HepG2 (cell line): ENCODE measurements around the gene MAT2A. TPM values are rescaled to one million over a fixed set of nuclear protein-coding genes. Genes with fewer than 3 reads are reported as not detected.

Source experiments
- AHR ChIP-seq: IDR thresholded peaks from 2 replicates; pipeline ENCODE4 v1.6.1; 2018; ENCODE audit warnings: missing genetic modification reagents, missing compliant biosample characterization
- DMAP1 ChIP-seq: IDR thresholded peaks from 2 replicates; pipeline ENCODE4 v1.6.1; 2016
- EEA1 ChIP-seq: sonication (generic); formaldehyde crosslinking; IDR thresholded peaks from 2 replicates; pipeline ENCODE4 v1.5.1; 2020; ENCODE audit warnings: mild to moderate bottlenecking, missing genetic modification reagents, borderline replicate concordance
- FOXO1 ChIP-seq: sonication (generic); formaldehyde crosslinking; IDR thresholded peaks from 2 replicates; pipeline ENCODE4 v1.4.0; 2020; ENCODE audit warnings: missing genetic modification reagents
- HOXA7 ChIP-seq: sonication (generic); formaldehyde crosslinking; IDR thresholded peaks from 2 replicates; pipeline ENCODE4 v1.8.1; 2022; ENCODE audit warnings: mild to moderate bottlenecking, missing genetic modification reagents, moderate library complexity
- MATR3 ChIP-seq: sonication (generic); formaldehyde crosslinking; IDR thresholded peaks from 2 replicates; pipeline ENCODE4 v1.4.0; 2020; ENCODE audit warnings: missing genetic modification reagents
- MIXL1 ChIP-seq: IDR thresholded peaks from 2 replicates; pipeline ENCODE4 v1.6.1; 2016
- NFYB ChIP-seq: sonication (generic); formaldehyde crosslinking; IDR thresholded peaks from 2 replicates; pipeline ENCODE4 v1.4.0; 2020; ENCODE audit warnings: missing genetic modification reagents
- SMAD1 ChIP-seq: sonication (generic); formaldehyde crosslinking; IDR thresholded peaks from 2 replicates; pipeline ENCODE4 v1.4.0; 2020; ENCODE audit warnings: missing genetic modification reagents, low read depth, mild to moderate bottlenecking, borderline replicate concordance
- SMARCC2 ChIP-seq: fragments of 450-650 bp; IDR thresholded peaks from 2 replicates; pipeline ENCODE4 v1.6.1; 2017; ENCODE audit warnings: antibody characterized with exemption, mild to moderate bottlenecking
- TMF1 ChIP-seq: sonication (generic); formaldehyde crosslinking; IDR thresholded peaks from 2 replicates; pipeline ENCODE4 v1.8.1; 2022; ENCODE audit warnings: low read depth, missing genetic modification reagents
- TRIM22 ChIP-seq: fragments of 450-650 bp; IDR thresholded peaks from 2 replicates; pipeline ENCODE4 v1.6.1; 2017
- YEATS4 ChIP-seq: sonication (generic); formaldehyde crosslinking; IDR thresholded peaks from 2 replicates; pipeline ENCODE4 v1.4.0; 2020; ENCODE audit warnings: missing genetic modification reagents, borderline replicate concordance
- YY1 ChIP-seq: IDR thresholded peaks from 2 replicates; pipeline ENCODE4 v1.6.1; 2011; ENCODE audit warnings: low read length, low read depth, moderate library complexity, mild to moderate bottlenecking; ENCODE audit not compliant: insufficient read depth, insufficient replicate concordance
- ZBTB21 ChIP-seq: sonication (generic); formaldehyde crosslinking; IDR thresholded peaks from 2 replicates; pipeline ENCODE4 v1.4.0; 2020; ENCODE audit warnings: missing genetic modification reagents
- ZBTB43 ChIP-seq: sonication (generic); formaldehyde crosslinking; conservative IDR thresholded peaks from 2 replicates; pipeline ENCODE4 v1.4.0; 2020; ENCODE audit warnings: missing genetic modification reagents
- ZNF275 ChIP-seq: sonication (generic); formaldehyde crosslinking; IDR thresholded peaks from 2 replicates; pipeline ENCODE4 v1.8.0; 2022; ENCODE audit warnings: missing genetic modification reagents, mild to moderate bottlenecking, inconsistent platforms, borderline replicate concordance
- ZNF281 ChIP-seq: sonication (generic); formaldehyde crosslinking; IDR thresholded peaks from 2 replicates; pipeline ENCODE4 v1.4.0; 2020; ENCODE audit warnings: missing genetic modification reagents, borderline replicate concordance
- ZNF44 ChIP-seq: sonication (generic); formaldehyde crosslinking; IDR thresholded peaks from 2 replicates; pipeline ENCODE4 v1.5.1; 2020; ENCODE audit warnings: mild to moderate bottlenecking, missing genetic modification reagents
- ZNF441 ChIP-seq: sonication (generic); formaldehyde crosslinking; IDR thresholded peaks from 2 replicates; pipeline ENCODE4 v1.7.0; 2021; ENCODE audit warnings: missing genetic modification reagents, borderline replicate concordance
- ZNF550 ChIP-seq: sonication (generic); formaldehyde crosslinking; IDR thresholded peaks from 2 replicates; pipeline ENCODE4 v1.4.0; 2020; ENCODE audit warnings: mild to moderate bottlenecking, missing genetic modification reagents, borderline replicate concordance
- ZNF670 ChIP-seq: sonication (generic); formaldehyde crosslinking; IDR thresholded peaks from 2 replicates; pipeline ENCODE4 v1.8.0; 2022; ENCODE audit warnings: mild to moderate bottlenecking, missing genetic modification reagents, borderline replicate concordance
- ZNF749 ChIP-seq: sonication (generic); formaldehyde crosslinking; IDR thresholded peaks from 2 replicates; pipeline ENCODE4 v1.8.0; 2022; ENCODE audit warnings: mild to moderate bottlenecking, missing genetic modification reagents, moderate library complexity, borderline replicate concordance
- ZNF780A ChIP-seq: sonication (generic); formaldehyde crosslinking; IDR thresholded peaks from 2 replicates; pipeline ENCODE4 v1.8.0; 2022; ENCODE audit warnings: mild to moderate bottlenecking, missing genetic modification reagents, moderate library complexity
- polyA plus RNA-seq, 8 experiments: library from polyadenylated mRNA; depleted of rRNA in 3 of 8; stranded (reverse) in 7 of 8; unstranded in 1 of 8; fragments of >200 nt; fragmentation: Illumina TruSeq in 4 of 8; extraction: Trizol in 4 of 8; gene quantifications; 2 replicates each; pipeline versions ENCODE4 v1.2.1 to v1.2.3, GENCODE V29; 2011 to 2016; ENCODE audit warnings: low read depth in 4 of 8, missing spikeins in 1 of 8, mixed read lengths in 1 of 8; ENCODE audit not compliant: insufficient read depth in 1 of 8
- total RNA-seq, 5 experiments: library from RNA; depleted of rRNA; stranded (reverse); fragments of >200 nt; fragmentation: Illumina TruSeq; extraction: Trizol; gene quantifications; 2 replicates each; pipeline ENCODE4 v1.2.3, GENCODE V29; 2016; ENCODE audit warnings: low read depth in 1 of 5

MAT2A gene
- total and polyA plus RNA-seq, 2 of the 13 experiments (the other 11 are each of a cell fraction or from before 2014, with no cell fraction given), result 155 to 331 TPM

- TF ChIP-seq YEATS4 (peak; percentile 93), EEA1 (CRISPR knock-in tag) (peak; percentile 92), SMAD1 (CRISPR knock-in tag) (peak; percentile 54), ZBTB43 (peak; percentile 87), ZNF44 (CRISPR knock-in tag) (peak; percentile 86), YY1 (peak; percentile 98), ZNF670 (CRISPR knock-in tag) (peak; percentile 78), ZNF550 (CRISPR knock-in tag) (0 out of 2 replicates have a peak, but pooled peaks have one; percentile 49), MATR3 (CRISPR knock-in tag) (no peak; the same call in 1 of the 2 replicates), FOXO1 (CRISPR knock-in tag) (peak; percentile 86), MIXL1 (no peak; the same call in none of the 2 replicates), HOXA7 (peak; percentile 79; the same call in 1 of the 2 replicates), DMAP1 (CRISPR knock-in tag) (peak; percentile 97), ZNF275 (CRISPR knock-in tag) (peak; percentile 83; the same call in 1 of the 2 replicates), ZNF749 (CRISPR knock-in tag) (peak; percentile 26; the same call in 1 of the 2 replicates), ZNF281 (CRISPR knock-in tag) (peak; percentile 70), AHR (CRISPR knock-in tag) (peak; percentile 80), ZNF780A (peak; percentile 97; the same call in 1 of the 2 replicates), ZBTB21 (CRISPR knock-in tag) (no peak), TMF1 (CRISPR knock-in tag) (0 out of 2 replicates have a peak, but pooled peaks have one; percentile 38), TRIM22 (no peak), SMARCC2 (no peak), ZNF441 (peak; percentile 47; the same call in 1 of the 2 replicates), NFYB (no peak; the same call in none of the 2 replicates)
Measured at GRCh38 chr2:85538507-85539360, at the start of gene MAT2A (continued).
